Fibroblast of skin of back (primary cell): ENCODE measurements around the gene DYNC2I2.
"Not testable (repeated sequence)": the region's sequence is repeated elsewhere in the genome, so short reads cannot be mapped to it uniquely, and the experiment has no call there.

Experiments
- DNase-seq: peaks from one replicate; pipeline ENCODE4 v3.0.0-alpha.2; 2013

Gene DYNC2I2

DNA sequence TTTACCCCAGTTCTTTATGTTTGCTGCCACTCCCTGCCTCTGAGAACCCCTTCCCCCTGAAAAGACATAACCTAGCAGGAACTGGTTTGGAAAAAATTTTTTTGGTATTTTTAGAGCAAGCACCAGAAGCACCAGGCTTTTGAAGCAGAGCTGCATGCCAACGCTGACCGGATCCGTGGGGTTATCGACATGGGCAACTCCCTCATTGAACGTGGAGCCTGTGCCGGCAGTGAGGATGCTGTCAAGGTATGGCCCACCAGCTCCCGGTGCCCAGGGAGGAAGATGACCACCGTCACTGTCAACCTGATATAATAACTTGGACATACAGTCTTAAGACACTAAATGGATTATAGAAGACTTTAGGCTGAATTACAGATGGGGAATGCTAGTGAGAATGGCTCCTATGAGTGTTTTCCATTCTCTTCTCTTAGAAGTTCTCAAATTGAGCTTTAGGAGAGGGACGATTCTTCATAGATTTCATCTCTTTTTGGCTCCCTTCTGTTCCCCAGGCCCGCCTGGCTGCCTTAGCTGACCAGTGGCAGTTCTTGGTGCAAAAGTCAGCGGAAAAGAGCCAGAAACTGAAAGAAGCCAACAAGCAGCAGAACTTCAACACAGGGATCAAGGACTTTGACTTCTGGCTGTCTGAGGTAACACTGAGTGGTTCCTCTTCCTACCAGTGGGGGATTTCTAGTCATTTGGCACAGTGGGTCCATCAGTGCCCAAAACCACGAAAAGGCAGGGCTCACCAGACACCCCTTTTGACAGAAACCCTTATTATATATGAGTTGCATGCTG, 44.9 kb downstream of the DYNC2I2 start:
- no peak for DNase-seq

DNA sequence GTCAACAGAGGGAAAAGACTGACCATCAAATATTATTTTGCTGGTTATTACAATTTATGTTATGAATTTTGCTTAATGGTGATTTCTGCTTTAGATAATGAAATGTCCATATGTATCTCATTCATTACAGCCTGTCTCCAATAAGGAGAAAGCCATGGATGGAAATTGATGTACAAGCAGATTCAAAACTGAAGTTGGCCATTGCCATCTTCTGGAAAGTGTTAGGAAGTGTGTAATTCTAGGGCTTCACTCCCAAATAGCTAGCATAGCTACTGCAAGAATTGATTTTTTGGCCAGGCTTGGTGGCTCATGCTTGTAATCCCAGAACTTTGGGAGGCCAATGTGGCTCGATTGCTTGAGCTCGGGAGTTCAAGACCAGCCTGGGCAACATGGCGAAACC, 45.8 kb downstream of the DYNC2I2 start:
- no peak for DNase-seq

DNA sequence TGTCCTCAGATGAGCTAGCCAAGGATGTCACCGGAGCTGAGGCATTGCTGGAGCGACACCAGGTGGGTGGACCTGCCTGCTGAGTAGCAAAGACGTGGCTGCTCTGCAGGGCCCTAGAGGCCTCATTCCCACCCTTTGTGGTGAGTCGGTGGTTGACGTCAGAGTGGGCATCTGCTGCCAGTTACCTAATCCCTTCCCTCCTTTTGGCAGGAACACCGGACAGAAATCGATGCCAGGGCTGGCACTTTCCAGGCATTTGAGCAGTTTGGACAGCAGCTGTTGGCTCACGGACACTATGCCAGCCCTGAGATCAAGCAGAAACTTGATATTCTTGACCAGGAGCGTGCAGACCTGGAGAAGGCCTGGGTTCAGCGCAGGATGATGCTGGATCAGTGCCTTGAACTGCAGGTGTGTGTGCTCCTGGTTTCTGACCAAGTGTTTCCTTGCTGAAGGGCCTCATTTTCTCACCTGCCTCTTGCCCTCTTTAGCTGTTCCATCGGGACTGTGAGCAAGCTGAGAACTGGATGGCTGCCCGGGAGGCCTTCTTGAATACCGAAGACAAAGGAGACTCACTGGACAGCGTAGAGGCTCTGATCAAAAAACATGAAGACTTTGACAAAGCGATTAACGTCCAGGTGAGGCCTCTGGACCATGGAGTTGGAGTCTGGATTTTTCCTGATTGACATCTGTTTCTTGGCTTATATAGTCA, 48.9 kb downstream of the DYNC2I2 start:
- no peak for DNase-seq

DNA sequence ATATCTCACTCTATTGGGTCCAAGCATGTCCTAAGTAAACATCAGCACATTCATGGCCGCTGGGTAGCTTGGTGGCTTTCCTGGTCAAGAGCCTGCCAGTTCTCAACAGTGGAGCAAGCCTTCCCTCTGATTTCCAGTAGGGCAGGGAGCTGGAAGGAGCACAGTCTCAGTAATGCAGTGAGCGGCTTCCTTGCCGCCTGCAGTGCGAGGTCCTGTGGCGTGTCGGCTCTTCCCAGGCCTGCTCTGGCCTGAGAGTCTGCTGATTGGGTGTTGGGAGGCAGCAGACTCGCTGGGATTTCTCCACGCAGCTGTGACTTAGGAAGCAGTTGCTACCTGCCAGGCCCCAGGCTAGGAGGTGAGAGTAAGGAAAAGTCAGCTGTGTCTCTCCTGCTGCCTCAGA, 53.0 kb downstream of the DYNC2I2 start:
- DNase-seq: no peak

DNA sequence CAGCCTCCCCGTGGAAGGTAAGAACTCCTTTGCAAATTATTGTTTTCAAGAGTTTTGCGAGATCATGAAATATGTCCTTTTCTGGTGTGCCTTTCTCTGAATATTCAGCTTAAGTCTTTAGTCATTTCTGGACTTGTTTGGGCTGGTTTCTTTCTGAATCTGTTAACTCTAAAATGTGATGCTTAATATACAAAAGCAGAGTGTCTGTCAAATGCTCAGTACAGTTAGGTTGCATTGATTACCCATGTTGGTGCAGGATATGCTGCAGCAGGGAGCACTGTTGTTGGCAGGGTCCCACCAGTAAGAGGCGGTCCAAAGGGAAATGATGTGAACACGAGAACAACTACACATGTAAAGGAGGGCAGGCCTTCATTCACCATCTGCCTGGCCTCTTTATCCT, 56.5 kb downstream of the DYNC2I2 start:
- DNase-seq: no peak

DNA sequence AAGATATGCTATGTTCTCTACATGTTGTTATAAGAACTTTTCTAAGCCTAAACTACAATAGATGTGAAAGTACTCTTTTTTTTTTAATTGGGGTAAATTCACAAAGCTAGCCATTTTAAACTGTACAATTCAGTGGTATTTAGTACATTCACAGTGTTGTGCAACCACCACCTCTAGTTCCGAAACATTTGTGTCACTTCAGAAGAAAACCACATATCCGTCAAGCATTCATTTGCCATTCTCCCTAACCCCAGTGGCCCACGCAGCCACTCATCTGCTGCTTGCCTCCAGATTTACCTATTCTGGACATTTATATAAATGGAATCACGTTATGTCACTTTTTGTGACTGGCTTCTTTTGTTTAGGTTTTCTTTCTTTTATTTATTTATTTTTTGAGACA, 61.2 kb downstream of the DYNC2I2 start:
- no peak for DNase-seq

DNA sequence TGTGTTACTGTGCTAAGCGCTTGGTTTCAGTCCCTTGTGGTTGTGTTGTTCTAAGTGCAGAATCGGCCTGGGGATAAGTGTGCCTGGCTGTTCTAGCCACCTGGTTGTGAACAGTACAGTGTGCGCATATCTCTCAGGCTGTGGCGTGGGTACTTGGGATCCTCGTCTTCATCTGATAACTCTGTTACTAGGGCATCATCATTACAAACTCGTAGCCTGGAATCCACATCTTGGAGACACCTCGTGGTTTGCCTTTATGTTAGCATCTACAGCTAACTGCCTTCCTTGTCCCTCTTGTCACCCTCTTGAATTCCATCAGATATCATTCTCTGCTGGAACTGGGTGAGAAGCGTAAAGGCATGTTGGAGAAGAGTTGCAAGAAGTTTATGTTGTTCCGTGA, 62.8 kb downstream of the DYNC2I2 start:
- no peak for DNase-seq

DNA sequence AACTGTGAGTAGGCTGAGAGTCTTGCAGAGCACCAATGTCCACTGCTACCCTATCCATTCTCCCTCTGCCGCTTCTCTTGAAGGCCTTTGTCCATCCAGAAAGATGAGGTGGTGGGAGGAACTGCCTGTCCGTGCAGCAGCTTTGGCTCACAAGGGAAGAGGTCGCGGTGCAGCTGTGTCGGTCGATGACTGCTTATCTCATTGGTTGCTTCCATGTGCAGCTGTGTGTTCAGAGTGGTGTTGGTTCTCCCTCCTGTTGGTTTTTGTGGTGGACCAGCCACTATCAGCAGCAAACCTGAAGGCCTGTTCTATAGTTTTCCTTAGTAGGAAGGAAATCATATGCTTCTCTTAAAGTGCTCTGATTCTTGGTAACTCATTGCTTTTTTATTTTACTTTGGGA, 63.6 kb downstream of the DYNC2I2 start:
- no peak for DNase-seq

DNA sequence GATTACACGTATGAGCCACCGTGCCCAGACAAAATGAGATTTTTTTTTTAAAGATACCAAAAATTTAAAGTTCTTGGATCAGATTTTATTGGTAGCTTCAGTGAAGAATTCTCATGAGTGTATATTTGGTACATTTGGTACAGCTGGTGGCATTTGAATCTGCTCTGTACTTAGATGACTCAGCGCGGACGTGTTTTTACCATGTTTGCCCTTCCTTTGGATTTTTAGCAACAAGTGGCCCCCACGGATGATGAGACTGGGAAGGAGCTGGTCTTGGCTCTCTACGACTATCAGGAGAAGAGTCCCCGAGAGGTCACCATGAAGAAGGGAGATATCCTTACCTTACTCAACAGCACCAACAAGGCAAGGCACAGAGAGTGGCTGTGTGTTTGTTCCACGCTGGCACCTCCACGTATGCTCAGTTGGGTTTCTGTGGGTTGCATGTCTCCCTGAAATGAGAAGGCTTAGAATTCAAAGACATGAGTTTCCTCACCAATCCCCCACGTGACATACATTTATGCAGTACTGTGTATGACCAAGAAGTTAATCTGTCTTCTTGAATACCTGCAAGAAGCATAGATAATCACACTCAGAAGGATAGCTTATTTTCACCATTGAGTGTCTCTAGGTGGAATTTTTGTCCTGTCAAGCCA, 67.9 kb downstream of the DYNC2I2 start:
- no peak for DNase-seq

DNA sequence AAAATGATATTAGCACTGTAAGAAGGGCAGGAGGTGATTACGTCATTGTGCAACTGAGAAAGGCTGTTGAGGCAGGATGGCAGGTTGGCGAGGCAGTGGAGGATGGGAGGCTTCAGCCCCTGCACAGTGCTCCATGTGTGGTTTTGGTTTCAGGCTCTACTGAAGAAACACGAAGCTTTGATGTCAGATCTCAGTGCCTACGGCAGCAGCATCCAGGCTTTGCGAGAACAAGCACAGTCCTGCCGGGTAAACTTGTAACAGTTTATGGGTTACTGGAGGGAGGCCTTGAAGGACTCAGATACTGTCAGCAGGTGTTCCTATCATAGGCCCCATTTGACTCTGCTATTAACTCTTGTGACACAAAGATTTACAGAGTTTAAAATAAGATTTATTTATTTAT, 69.2 kb downstream of the DYNC2I2 start:
- no peak for DNase-seq

DNA sequence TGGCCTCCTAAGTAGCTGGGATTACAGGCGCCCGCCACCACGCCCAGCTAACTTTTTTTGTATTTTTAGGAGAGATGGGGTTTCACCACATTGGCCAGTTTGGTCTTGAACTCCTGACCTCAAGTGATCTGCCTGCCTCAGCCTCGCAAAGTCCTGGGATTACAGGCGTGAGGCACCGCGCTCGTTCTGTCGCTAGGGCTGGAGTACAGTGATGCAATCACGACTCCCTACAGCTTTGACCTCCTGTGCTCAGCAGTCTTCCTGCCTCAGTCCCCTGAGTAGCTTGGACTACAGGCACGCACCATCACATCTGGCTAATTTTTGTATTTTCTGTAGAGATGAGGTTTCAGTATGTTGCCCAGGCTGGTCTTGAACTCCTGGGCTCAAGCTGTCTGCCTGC, 69.7 kb downstream of the DYNC2I2 start:
- DNase-seq: not testable (repeated sequence)

DNA sequence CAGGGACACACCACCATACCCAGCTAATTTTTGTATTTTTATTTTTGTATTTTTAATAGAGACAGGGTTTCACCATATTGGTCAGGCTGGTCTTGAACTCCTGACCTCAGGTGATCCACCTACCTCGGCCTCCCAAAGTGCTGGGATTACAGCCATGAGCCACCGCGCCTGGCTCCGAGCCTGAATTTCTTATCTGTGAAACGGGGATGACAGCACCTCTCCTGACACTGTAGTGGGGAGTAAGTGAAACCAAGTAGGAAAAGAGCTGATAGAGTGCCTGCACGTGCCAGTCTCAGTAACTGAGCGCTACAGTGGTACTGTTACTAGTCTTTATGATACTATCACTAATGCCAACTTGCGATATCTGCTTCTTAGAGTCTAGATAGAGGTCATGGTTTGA, 71.5 kb downstream of the DYNC2I2 start:
- not testable (repeated sequence) for DNase-seq
